DOHH2 (cell line): ENCODE measurements around the gene TTC3.

ENCODE experiments used
- H3F3A ChIP-seq: fragments of 200-600 bp; sonication (generic), shearing (Covaris generic); 2 replicates; pipeline ENCODE4 v1.6.0; 2016; ENCODE audit warnings: antibody characterized with exemption, mild to moderate bottlenecking; ENCODE audit not compliant: control insufficient read depth, insufficient read depth
- H3K27ac ChIP-seq: fragments of 200-600 bp; sonication (generic); 2 replicates; pipeline ENCODE4 v1.5.1; 2014; ENCODE audit warnings: low read depth, mild to moderate bottlenecking, low read length, moderate library complexity
- H3K27me3 ChIP-seq: fragments of 200-600 bp; sonication (generic); 2 replicates; pipeline ENCODE4 v1.6.1; 2014; ENCODE audit warnings: mild to moderate bottlenecking, low read length, mixed read lengths; ENCODE audit not compliant: control insufficient read depth
- H3K36me3 ChIP-seq: fragments of 200-600 bp; sonication (generic); 2 replicates; pipeline ENCODE4 v1.6.1; 2014; ENCODE audit warnings: mild to moderate bottlenecking, low read length, moderate library complexity, mixed read lengths; ENCODE audit not compliant: control insufficient read depth
- H3K4me1 ChIP-seq: fragments of 200-600 bp; sonication (generic); 2 replicates; pipeline ENCODE4 v1.6.1; 2014; ENCODE audit warnings: mild to moderate bottlenecking, low read length, mixed read lengths; ENCODE audit not compliant: control insufficient read depth
- H3K4me2 ChIP-seq: fragments of 200-600 bp; sonication (generic); 2 replicates; pipeline ENCODE4 v1.6.0; 2014; ENCODE audit warnings: mild to moderate bottlenecking, low read length, moderate library complexity
- H3K4me3 ChIP-seq: fragments of 200-600 bp; sonication (generic); 2 replicates; pipeline ENCODE4 v1.5.1; 2014; ENCODE audit warnings: mild to moderate bottlenecking, low read length, mixed read lengths
- H3K79me2 ChIP-seq: fragments of 200-600 bp; sonication (generic); 2 replicates; pipeline ENCODE4 v1.6.1; 2014; ENCODE audit warnings: mild to moderate bottlenecking, low read length, mixed read lengths; ENCODE audit not compliant: control insufficient read depth
- H3K9me2 ChIP-seq: fragments of 200-600 bp; sonication (generic); replicated peaks from 2 replicates; pipeline ENCODE4 v1.6.1; 2014; ENCODE audit warnings: mild to moderate bottlenecking, low read length, mixed read lengths; ENCODE audit not compliant: control insufficient read depth
- H3K9me3 ChIP-seq: fragments of 200-600 bp; sonication (generic); 2 replicates; pipeline ENCODE4 v1.6.1; 2014; ENCODE audit warnings: antibody characterized with exemption, low read length, mixed read lengths; ENCODE audit not compliant: control insufficient read depth, insufficient read depth
- H4K20me1 ChIP-seq: fragments of 200-600 bp; sonication (generic); 2 replicates; pipeline ENCODE4 v1.6.0; 2014; ENCODE audit warnings: low read depth, mild to moderate bottlenecking, antibody characterized with exemption, low read length, moderate library complexity; ENCODE audit not compliant: control insufficient read depth, insufficient read depth
- CTCF ChIP-seq: fragments of 200-600 bp; sonication (generic); IDR thresholded peaks from one replicate; pipeline ENCODE4 v1.5.1; 2014; ENCODE audit warnings: antibody characterized with exemption, mild to moderate bottlenecking, low read depth, low read length; ENCODE audit not compliant: poor library complexity, severe bottlenecking
- EZH2phosphoT487 ChIP-seq: fragments of 200-600 bp; sonication (generic); IDR thresholded peaks from 2 replicates; pipeline ENCODE4 v1.6.1; 2017; ENCODE audit warnings: borderline replicate concordance, mild to moderate bottlenecking, antibody characterized with exemption, low read length, moderate library complexity, mixed read lengths

TTC3 gene

GRCh38 chr21:37074546-37074945, 1.5 kb downstream of the TTC3 start:
- TF ChIP-seq EZH2phosphoT487 (no peak), CTCF (no peak)
- Histone ChIP-seq H4K20me1 (no peaks in the 10 kb centered on the region), H3K4me1 (peaks cover 64% of the 10 kb centered on the region)

GRCh38 chr21:37075214-37075770, 2.2 kb downstream of the TTC3 start:
- Histone ChIP-seq H3K4me3 (no peak overlapping the region), H3K9me3 (no peaks in the 10 kb centered on the region), H3K4me2 (peak overlapping the region; percentile 92), H3K27ac (no peak overlapping the region), H3F3A (peaks cover 11% of the 10 kb centered on the region; the same call in 1 of the 2 replicates), H4K20me1 (no peaks in the 10 kb centered on the region), H3K27me3 (no peaks in the 10 kb centered on the region), H3K9me2 (no peaks in the 10 kb centered on the region), H3K4me1 (peaks cover 59% of the 10 kb centered on the region), H3K79me2 (peaks cover 88% of the 10 kb centered on the region), H3K36me3 (peaks cover 12% of the 10 kb centered on the region)
- TF ChIP-seq CTCF (no peak), EZH2phosphoT487 (no peak)

More at GRCh38 chr21:37074546-37074945, 1.5 kb downstream of the TTC3 start:
- Histone ChIP-seq H3K27ac (no peak overlapping the region), H3K4me2 (peak overlapping the region; percentile 92), H3K4me3 (peak overlapping the region; percentile 97), H3K79me2 (peaks cover 81% of the 10 kb centered on the region), H3K36me3 (peaks cover 17% of the 10 kb centered on the region), H3K9me2 (no peaks in the 10 kb centered on the region), H3F3A (peaks cover 11% of the 10 kb centered on the region; the same call in 1 of the 2 replicates), H3K27me3 (no peaks in the 10 kb centered on the region), H3K9me3 (no peaks in the 10 kb centered on the region)

- Histone ChIP-seq H3K27me3 (no peaks in the 10 kb centered on the region), H3K9me2 (no peaks in the 10 kb centered on the region), H3K27ac (no peak overlapping the region), H3F3A (peaks cover 11% of the 10 kb centered on the region; the same call in 1 of the 2 replicates), H3K4me2 (no peak overlapping the region), H3K9me3 (no peaks in the 10 kb centered on the region), H3K4me1 (peaks cover 49% of the 10 kb centered on the region), H3K36me3 (peaks cover 8% of the 10 kb centered on the region), H4K20me1 (no peaks in the 10 kb centered on the region), H3K4me3 (no peak overlapping the region), H3K79me2 (peaks cover 94% of the 10 kb centered on the region)
- TF ChIP-seq CTCF (no peak), EZH2phosphoT487 (no peak)
These were observed 3.2 kb downstream of the TTC3 start for GRCh38 chr21:37076087-37076850.
